Fibroblast of skin of back (primary cell): Measurements from ENCODE around the gene IFNL2.
"Not testable (repeated sequence)": the region's sequence is repeated elsewhere in the genome, so short reads cannot be mapped to it uniquely, and the experiment has no call there.

Experiments used
- DNase-seq: peaks from one replicate; pipeline ENCODE4 v3.0.0-alpha.2; 2013

The IFNL2 gene

GRCh38 chr19:39253374-39254149 lies 14.6 kb upstream of the IFNL2 start:
- DNase-seq = no peak

- DNase-seq = no peak
These were observed 13.5 kb upstream of the IFNL2 start for GRCh38 chr19:39254531-39255345.

DNA sequence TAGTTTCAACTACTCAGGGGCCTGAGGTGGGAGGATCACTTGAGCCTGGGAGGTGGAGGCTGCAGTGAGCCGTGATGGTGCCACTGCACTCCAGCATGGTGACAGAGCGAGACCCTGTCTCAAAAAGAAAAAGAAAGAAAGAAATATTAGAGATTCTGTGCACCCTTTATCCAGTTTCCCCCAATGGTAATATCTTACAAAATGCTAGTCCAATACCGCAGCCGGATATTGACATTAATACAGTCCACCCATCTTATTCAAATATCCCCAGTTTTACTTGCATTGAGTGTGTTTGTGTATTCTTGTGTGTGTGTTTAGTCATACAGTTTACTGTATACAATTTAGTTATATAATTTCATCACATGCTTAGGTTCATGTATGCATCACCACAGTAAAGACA lies 11.0 kb upstream of the IFNL2 start:
- DNase-seq = no peak

GRCh38 chr19:39261704-39262103 lies 6.5 kb upstream of the IFNL2 start:
- DNase-seq = no peak

DNA sequence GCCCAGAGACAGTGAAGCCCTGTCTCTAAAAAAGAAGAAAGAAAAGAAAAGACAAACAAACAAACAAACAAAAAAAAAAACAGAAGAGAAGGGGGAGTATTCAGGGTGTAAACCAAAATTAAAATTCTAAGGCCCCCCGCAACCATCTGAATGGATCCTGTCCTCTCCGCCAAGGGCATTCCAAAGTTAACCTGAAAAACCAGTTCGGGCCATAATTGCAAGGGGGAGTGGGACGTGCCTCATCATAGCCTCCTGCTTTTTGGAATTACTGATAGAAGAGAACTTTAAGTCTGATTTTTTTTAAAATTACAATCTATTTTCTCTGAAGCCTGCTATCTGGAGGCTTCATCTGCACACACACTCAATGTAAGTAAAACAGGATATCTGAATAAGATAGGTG lies 5.7 kb upstream of the IFNL2 start:
- DNase-seq = no peak

- no peak for DNase-seq
These were observed 4.3 kb upstream of the IFNL2 start for GRCh38 chr19:39263912-39264305.

GRCh38 chr19:39264306-39265290 lies 3.6 kb upstream of the IFNL2 start:
- no peak for DNase-seq

DNA sequence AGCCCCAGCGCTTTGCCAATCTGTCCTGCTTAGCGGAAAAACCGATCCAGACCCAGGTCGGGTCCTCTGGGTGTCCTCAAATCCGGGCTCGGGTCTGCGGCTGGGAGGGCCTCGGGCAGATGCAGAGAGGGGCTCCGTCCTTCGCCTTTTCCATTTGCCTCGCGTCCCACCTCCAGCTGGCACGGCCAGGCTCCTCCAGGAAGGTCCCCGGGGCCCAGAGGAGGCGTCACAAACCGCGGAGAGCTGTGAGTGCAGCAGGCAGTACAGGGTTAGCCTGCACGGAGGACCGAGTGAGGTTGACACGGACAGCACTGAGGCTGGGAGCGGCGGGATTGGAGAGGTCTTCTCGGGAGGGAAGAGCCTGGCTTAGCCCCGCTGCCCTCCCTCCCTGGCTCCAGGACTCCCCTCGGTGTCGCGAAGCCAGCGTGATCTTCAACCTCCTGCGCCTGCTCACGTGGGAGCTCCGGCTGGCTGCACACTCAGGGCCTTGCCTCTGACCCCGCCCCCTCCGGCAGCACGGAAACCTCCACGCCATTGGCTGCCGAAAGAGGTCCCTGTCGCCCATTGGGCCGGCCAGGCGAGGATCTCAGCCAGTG lies 2.8 kb upstream of the IFNL2 start:
- DNase-seq = no peak

GRCh38 chr19:39268531-39269223 lies 481 bp downstream of the IFNL2 start:
- not testable (repeated sequence) for DNase-seq

- not testable (repeated sequence) for DNase-seq
These were observed 1.2 kb downstream of the IFNL2 start for GRCh38 chr19:39269369-39269768.

DNA sequence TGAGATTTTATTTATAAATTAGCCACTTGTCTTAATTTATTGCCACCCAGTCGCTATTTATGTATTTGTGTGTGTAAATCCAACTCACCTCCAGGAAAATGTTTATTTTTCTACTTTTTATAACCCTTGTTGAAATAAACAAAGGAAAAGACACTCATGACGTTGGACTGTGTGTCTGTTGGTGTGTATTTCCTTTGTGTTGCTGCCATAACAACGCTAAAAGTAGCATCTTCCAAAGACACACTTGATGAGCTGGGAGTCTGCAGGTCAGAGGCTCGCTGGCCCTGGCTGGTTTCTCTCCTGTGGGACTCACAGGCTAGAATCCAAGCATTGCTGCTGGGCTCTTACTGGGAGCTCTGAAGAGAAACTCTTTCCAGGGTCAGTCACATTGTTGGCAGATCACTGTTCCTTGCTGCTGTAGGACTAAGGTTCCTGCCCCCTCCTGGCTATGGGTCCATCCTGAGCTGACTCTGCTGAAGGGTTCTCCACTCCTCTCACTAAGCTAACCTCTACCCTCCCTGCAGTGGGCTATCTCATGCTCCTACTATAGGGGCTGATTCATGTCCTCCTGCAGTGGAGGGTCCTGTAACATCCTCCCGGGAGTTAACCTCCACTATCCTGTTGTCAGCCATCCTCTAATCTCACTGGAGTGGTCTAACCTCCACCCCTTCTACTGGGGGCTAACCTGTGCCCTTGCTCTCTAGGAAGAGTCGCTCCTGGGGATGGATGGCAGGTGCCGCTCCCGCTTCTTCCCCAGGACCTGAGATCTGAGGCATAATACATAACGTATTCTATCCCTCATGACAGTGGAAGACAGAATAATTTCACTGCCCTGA lies 2.1 kb downstream of the IFNL2 start:
- no peak for DNase-seq

- DNase-seq = not testable (repeated sequence)
These were observed 5.7 kb downstream of the IFNL2 start for GRCh38 chr19:39273859-39274258.

GRCh38 chr19:39275578-39275977 lies 7.4 kb downstream of the IFNL2 start:
- DNase-seq = no peak

- no peak for DNase-seq
These were observed 8.5 kb downstream of the IFNL2 start for GRCh38 chr19:39276740-39277139.

GRCh38 chr19:39277598-39277997 lies 9.4 kb downstream of the IFNL2 start:
- DNase-seq = no peak

- DNase-seq = no peak
These were observed 13.8 kb downstream of the IFNL2 start for GRCh38 chr19:39282021-39282420.

DNA sequence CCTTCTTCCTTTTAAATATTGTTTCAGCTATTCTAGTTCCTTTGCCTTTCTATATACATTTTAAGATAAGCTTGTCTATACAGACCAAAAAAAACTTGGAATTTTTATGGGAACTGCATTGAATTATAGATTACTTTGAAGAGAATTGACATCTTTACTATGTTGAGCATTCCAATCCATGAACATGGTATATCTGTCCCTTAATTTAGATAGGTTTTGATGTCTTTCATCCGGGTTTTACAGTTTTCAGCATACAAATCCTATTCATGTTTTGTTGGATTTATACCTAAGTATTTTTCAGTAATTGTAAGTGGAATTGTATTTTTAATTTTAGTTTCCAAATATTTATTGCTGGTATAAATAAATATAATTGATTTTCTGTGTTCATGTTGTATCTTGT lies 15.8 kb downstream of the IFNL2 start:
- DNase-seq = no peak

GRCh38 chr19:39293394-39293793 lies 25.2 kb downstream of the IFNL2 start:
- no peak for DNase-seq

- no peak for DNase-seq
These were observed 28.0 kb downstream of the IFNL2 start, which contains the start of gene IFNL1 for GRCh38 chr19:39296055-39296645. IFNL1 (plus strand) TSS chr19:39296407; CDS start chr19:39296422, 15 bp downstream.

DNA sequence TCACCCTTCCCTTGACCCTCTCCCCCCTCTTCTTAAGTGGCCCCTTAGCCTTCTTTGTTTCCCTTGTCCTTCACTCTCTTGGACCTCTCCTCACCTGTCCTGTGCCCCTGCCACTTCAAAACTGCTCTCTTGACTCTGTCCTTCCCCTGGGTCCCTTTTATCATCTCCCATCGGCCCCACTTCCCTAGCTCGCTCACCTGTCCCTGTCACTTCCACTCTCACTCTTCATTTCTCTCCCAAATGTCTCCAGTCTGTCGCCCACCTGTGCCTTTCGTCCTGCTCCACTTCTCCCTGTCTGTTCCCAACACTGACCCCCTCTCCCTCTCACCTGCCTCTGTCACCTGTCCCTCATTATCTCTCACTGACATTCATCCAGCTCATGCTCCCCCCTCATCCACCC lies 28.7 kb downstream of the IFNL2 start:
- DNase-seq = no peak
